NT2/D1 (cell line): ENCODE measurements around the gene LRRC9.

ENCODE experiments used
- SUZ12 ChIP-seq: IDR thresholded peaks from 2 replicates; pipeline ENCODE4 v1.6.1; 2011; ENCODE audit not compliant: insufficient read length, insufficient read depth; ENCODE audit errors: extremely low read depth
- YY1 ChIP-seq: IDR thresholded peaks from 2 replicates; pipeline ENCODE4 v1.6.1; 2011; ENCODE audit not compliant: insufficient read length, insufficient read depth
- ZNF274 ChIP-seq: IDR thresholded peaks from 2 replicates; pipeline ENCODE4 v1.6.1; 2011; ENCODE audit warnings: mild to moderate bottlenecking, low read depth, low read length

DNA sequence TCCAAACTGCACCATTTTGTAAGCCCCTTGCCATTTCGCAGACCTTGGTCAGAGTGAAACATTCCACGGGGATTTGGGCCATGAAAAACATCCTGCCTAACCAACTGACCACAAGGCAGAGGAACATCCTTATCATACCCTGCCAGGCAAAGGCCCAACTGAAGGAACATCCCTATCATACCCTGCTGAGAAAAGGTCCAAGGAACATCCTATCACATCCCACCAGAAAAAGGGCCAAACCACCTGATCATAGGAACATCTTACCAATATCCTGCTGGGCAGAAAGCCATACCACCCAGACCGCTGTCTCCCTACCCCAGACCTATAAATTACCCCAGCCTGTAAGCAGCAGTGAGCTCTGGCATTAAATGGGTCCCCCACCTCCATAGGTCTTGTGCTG, 19.4 kb upstream of the LRRC9 start:
- no peak for TF ChIP-seq YY1
- no peak for TF ChIP-seq ZNF274
- no peak for TF ChIP-seq SUZ12
